SK-N-SH (cell line): ENCODE measurements around the gene TRAF3IP1. TPM values are rescaled to one million over a fixed set of nuclear protein-coding genes. Genes with fewer than 3 reads are reported as not detected.

Experiments used
- CTCF ChIA-PET: fragments of 300-600, 350-600 bp; formaldehyde crosslinking; extraction: SDS; loops from one replicate; lab custom pipeline; 2021; lab: Yijun Ruan, JAX
- POLR2A ChIA-PET: fragments of 350-600 bp; sonication (Branson Sonifier 250); formaldehyde crosslinking; extraction: SDS; loops from one replicate; lab custom pipeline; 2020; ENCODE audit warnings: antibody characterized with exemption, inconsistent platforms; lab: Yijun Ruan, JAX
- DNase-seq: peaks from one replicate; pipeline ENCODE4 v3.0.0; 2012
- H2AFZ ChIP-seq: fragments of 200-600 bp; sonication (generic); 2 replicates; pipeline ENCODE4 v1.8.1; 2016; ENCODE audit warnings: antibody characterized with exemption, mild to moderate bottlenecking, low read depth
- H3F3A ChIP-seq: fragments of 200-600 bp; sonication (generic); replicated peaks from 2 replicates; pipeline ENCODE3; 2016; ENCODE audit warnings: antibody characterized with exemption, mild to moderate bottlenecking; ENCODE audit not compliant: insufficient read depth
- H3K27ac ChIP-seq, 2 experiments: fragments of 200-500 bp in 1 of 2; fragments of 200-600 bp in 1 of 2; sonication (Bioruptor generic) in 1 of 2; sonication (generic), shearing (Covaris generic) in 1 of 2; 2 replicates each; pipeline versions ENCODE4 v1.5.1 to v1.6.1; 2014 to 2016; ENCODE audit warnings: low read depth in 2 of 2, inconsistent platforms in 1 of 2, low read length in 1 of 2, mild to moderate bottlenecking in 1 of 2, mixed read lengths in 1 of 2
- H3K27me3 ChIP-seq: fragments of 200-600 bp; sonication (generic), shearing (Covaris generic); 2 replicates; pipeline ENCODE4 v1.6.1; 2016; ENCODE audit warnings: mixed run types; ENCODE audit not compliant: insufficient read depth
- H3K36me3 ChIP-seq, 2 experiments: fragments of 200-500 bp in 1 of 2; fragments of 200-600 bp in 1 of 2; sonication (Bioruptor generic) in 1 of 2; sonication (generic) in 1 of 2; replicated peaks in 1 of 2; 2 replicates each; pipeline versions ENCODE3 to v1.5.1; 2014 to 2016; ENCODE audit warnings: low read length in 1 of 2, mild to moderate bottlenecking in 1 of 2; ENCODE audit not compliant: insufficient read depth in 2 of 2, control insufficient read depth in 1 of 2
- H3K4me1 ChIP-seq, 2 experiments: fragments of 200-500 bp in 1 of 2; fragments of 200-600 bp in 1 of 2; sonication (Bioruptor generic) in 1 of 2; sonication (generic), shearing (Covaris generic) in 1 of 2; 2 replicates each; pipeline versions ENCODE4 v1.5.1 to v1.6.1; 2014 to 2016; ENCODE audit warnings: low read depth in 1 of 2, low read length in 1 of 2, mixed run types in 1 of 2; ENCODE audit not compliant: insufficient read depth in 2 of 2, control insufficient read depth in 1 of 2
- H3K4me2 ChIP-seq: fragments of 200-600 bp; sonication (generic), shearing (Covaris generic); 2 replicates; pipeline ENCODE4 v1.6.1; 2017; ENCODE audit warnings: mixed run types
- H3K4me3 ChIP-seq, 2 experiments: fragments of 200-500 bp in 1 of 2; fragments of 200-600 bp in 1 of 2; sonication (Bioruptor generic) in 1 of 2; sonication (generic), shearing (Covaris generic) in 1 of 2; 2 replicates each; pipeline versions ENCODE4 v1.5.1 to v1.8.1; 2014 to 2016; ENCODE audit warnings: low read depth in 2 of 2, inconsistent platforms in 1 of 2, low read length in 1 of 2, mild to moderate bottlenecking in 1 of 2, mixed read lengths in 1 of 2, moderate library complexity in 1 of 2
- H3K79me2 ChIP-seq: fragments of 200-600 bp; sonication (generic); 2 replicates; pipeline ENCODE4 v1.8.1; 2017; ENCODE audit warnings: mild to moderate bottlenecking; ENCODE audit not compliant: insufficient read depth
- H3K9ac ChIP-seq: fragments of 200-600 bp; sonication (generic); 2 replicates; pipeline ENCODE4 v1.6.1; 2017; ENCODE audit warnings: mixed run types
- H3K9me2 ChIP-seq: fragments of 200-600 bp; sonication (generic); 2 replicates; pipeline ENCODE4 v1.6.1; 2017; ENCODE audit warnings: mixed run types
- H3K9me3 ChIP-seq: fragments of 200-600 bp; sonication (generic); 2 replicates; pipeline ENCODE4 v1.6.1; 2017; ENCODE audit warnings: mixed run types, mild to moderate bottlenecking, moderate library complexity
- H4K20me1 ChIP-seq: fragments of 200-600 bp; sonication (generic); 2 replicates; pipeline ENCODE4 v1.6.1; 2017; ENCODE audit warnings: mild to moderate bottlenecking, mixed run types; ENCODE audit not compliant: insufficient read depth
- CHD2 ChIP-seq: fragments of 150-350 bp; IDR thresholded peaks from 2 replicates; pipeline ENCODE4 v1.6.1; 2018; ENCODE audit warnings: low read length; ENCODE audit not compliant: partially characterized antibody
- CTCF ChIP-seq: fragments of 200-600 bp; sonication (generic); IDR thresholded peaks from 2 replicates; pipeline ENCODE4 v1.6.1; 2017; ENCODE audit warnings: antibody characterized with exemption, mild to moderate bottlenecking, moderate library complexity
- EZH2phosphoT487 ChIP-seq: fragments of 200-600 bp; sonication (generic); IDR thresholded peaks from 2 replicates; pipeline ENCODE4 v1.6.1; 2017; ENCODE audit warnings: low read depth, mixed run types, mild to moderate bottlenecking, antibody characterized with exemption, moderate library complexity, borderline replicate concordance
- FOSL2 ChIP-seq: IDR thresholded peaks from 2 replicates; pipeline ENCODE4 v1.4.0; 2012; ENCODE audit warnings: low read depth, mild to moderate bottlenecking, moderate library complexity, borderline replicate concordance
- FOXJ3 ChIP-seq: sonication (generic); formaldehyde crosslinking; IDR thresholded peaks from 2 replicates; pipeline ENCODE4 v1.5.1; 2020; ENCODE audit warnings: mild to moderate bottlenecking, missing genetic modification reagents
- FOXM1 ChIP-seq: IDR thresholded peaks from 2 replicates; pipeline ENCODE4 v1.4.0; 2012; ENCODE audit warnings: low read depth, mild to moderate bottlenecking
- GABPA ChIP-seq: IDR thresholded peaks from 2 replicates; pipeline ENCODE4 v1.4.0; 2012; ENCODE audit warnings: low read depth, mild to moderate bottlenecking
- GATA2 ChIP-seq: sonication (generic); formaldehyde crosslinking; IDR thresholded peaks from 2 replicates; pipeline ENCODE4 v1.5.0; 2020; ENCODE audit warnings: mild to moderate bottlenecking, missing genetic modification reagents
- JUND ChIP-seq: IDR thresholded peaks from 2 replicates; pipeline ENCODE4 v1.4.0; 2012
- MAX ChIP-seq: IDR thresholded peaks from 2 replicates; pipeline ENCODE4 v1.4.0; 2012; ENCODE audit warnings: low read depth
- MEF2A ChIP-seq: IDR thresholded peaks from 2 replicates; pipeline ENCODE4 v1.4.0; 2012; ENCODE audit warnings: low read depth, borderline replicate concordance
- PBX3 ChIP-seq: IDR thresholded peaks from 2 replicates; pipeline ENCODE4; 2012
- POLR2AphosphoS5 ChIP-seq: IDR thresholded peaks from 2 replicates; pipeline ENCODE4 v1.6.1; 2012; ENCODE audit warnings: low read depth, low read length
- REST ChIP-seq: IDR thresholded peaks from 2 replicates; pipeline ENCODE4 v1.6.1; 2012; ENCODE audit warnings: mild to moderate bottlenecking, low read depth, low read length, moderate library complexity
- TEAD4 ChIP-seq: IDR thresholded peaks from 2 replicates; pipeline ENCODE4 v1.4.0; 2012; ENCODE audit warnings: mild to moderate bottlenecking, borderline replicate concordance; ENCODE audit not compliant: insufficient read depth
- USF1 ChIP-seq: IDR thresholded peaks from 2 replicates; pipeline ENCODE4 v1.4.0; 2012; ENCODE audit warnings: low read depth, borderline replicate concordance
- USF2 ChIP-seq: fragments of 150-350 bp; IDR thresholded peaks from 2 replicates; pipeline ENCODE4 v1.6.1; 2017; ENCODE audit warnings: antibody characterized with exemption, low read length, low read depth, borderline replicate concordance
- YY1 ChIP-seq: IDR thresholded peaks from 2 replicates; pipeline ENCODE4 v1.4.0; 2012; ENCODE audit warnings: low read depth, mild to moderate bottlenecking
- ZBTB33 ChIP-seq: IDR thresholded peaks from 2 replicates; pipeline ENCODE4 v1.4.0; 2012; ENCODE audit warnings: low read depth, borderline replicate concordance
- WGBS: methylation state at CpG from one replicate; pipeline ENCODE4 v1.1.6; 2017; ENCODE audit warnings: low lambda C conversion rate; 5-methylcytosine and 5-hydroxymethylcytosine counted together
- polyA plus RNA-seq, 3 experiments: library from polyadenylated mRNA; depleted of rRNA; stranded (reverse); fragments of >200 nt; gene quantifications; 2 replicates each; pipeline ENCODE4 v1.2.3, GENCODE V29; 2012

The TRAF3IP1 gene
- polyA plus RNA-seq, 1 of the 3 experiments (the other 2 are of a cell fraction) = 15.0 TPM

- TF ChIP-seq ZBTB33 (no peak), FOXM1 (no peak), FOSL2 (no peak)
Measured at GRCh38 chr2:238350150-238350897, 30.0 kb downstream of the TRAF3IP1 start (continued).

DNA sequence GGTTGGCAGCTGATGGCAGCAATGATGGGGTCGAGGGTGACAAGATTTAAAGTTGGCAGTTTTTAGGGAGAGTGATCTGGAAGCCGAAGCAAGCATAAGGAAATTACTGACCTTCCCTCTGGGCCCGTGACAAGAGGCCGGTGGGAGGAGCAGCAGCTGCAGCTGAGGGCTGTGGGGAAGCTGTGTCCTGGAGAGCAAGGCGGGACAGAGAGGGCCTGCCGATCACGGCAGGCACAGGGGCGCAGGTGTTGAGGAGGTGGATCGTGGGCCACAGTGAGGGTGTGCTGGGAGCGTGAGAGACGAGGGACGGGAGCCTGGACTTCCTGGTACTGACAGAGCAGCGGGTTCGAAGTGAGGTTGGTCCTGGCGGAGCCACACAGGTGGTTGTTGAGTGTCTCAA lies 31.0 kb downstream of the TRAF3IP1 start:
- Histone ChIP-seq H3K9me3 (no peaks in the 10 kb centered on the region), H4K20me1 (no peaks in the 10 kb centered on the region), H3K9ac (no peak overlapping the region), H3K27me3 (no peaks in the 10 kb centered on the region), H3F3A (no peaks in the 10 kb centered on the region), H2AFZ (no peak overlapping the region), H3K4me3 (no peak overlapping the region), H3K36me3 (peaks cover 26 to 37% of the 10 kb centered on the region in 2 experiments), H3K4me2 (no peak overlapping the region), H3K4me1 (no peaks in the 10 kb centered on the region; a peak in 1 of 4 replicates), H3K79me2 (no peaks in the 10 kb centered on the region), H3K27ac (no peak overlapping the region), H3K9me2 (no peaks in the 10 kb centered on the region)
- DNase-seq = no peak
- POLR2A ChIA-PET = no interaction called here
- CTCF ChIA-PET = interaction anchor here (1.0 to 1.3 kb wide), 2 partner anchors 16 to 19 kb away, joined by 3 to 4 read pairs; no protein-coding TSS in a partner anchor
- 98% methylated on average over 15 of the region's 15 CpGs for WGBS
- TF ChIP-seq GABPA (no peak), REST (no peak), CTCF (no peak), FOXJ3 (CRISPR knock-in tag) (no peak), FOSL2 (no peak), CHD2 (no peak), PBX3 (no peak), JUND (no peak), GATA2 (CRISPR knock-in tag) (no peak), POLR2AphosphoS5 (no peak), MAX (no peak), YY1 (no peak), MEF2A (no peak), USF1 (no peak), USF2 (no peak), EZH2phosphoT487 (no peak), TEAD4 (no peak), FOXM1 (no peak)
